Heart left ventricle (tissue), 16 donors: ENCODE results near the gene PIAS2. TPM values are rescaled to one million over a fixed set of nuclear protein-coding genes. Genes with fewer than 3 reads are reported as not detected.

Experiments used
- ATAC-seq, 4 donors: fragments of 200-7000 bp; cut with Tn5 transposase; one replicate each; pipeline ENCODE4 v1.9.1; 2020 to 2022; ENCODE audit warnings: moderate library complexity in 4 of 4, mild to moderate bottlenecking in 3 of 4, moderate number of reproducible peaks in 1 of 4
- DNase-seq, 5 donors: peaks; one replicate each; pipeline ENCODE4 v3.0.0-alpha.2; 2020
- H3K27ac ChIP-seq, 12 donors: fragments of 200-600 bp; sonication (generic) in 4 of 12; one replicate each; pipeline versions ENCODE4 v1.5.0 to v1.8.0; 2016 to 2022; ENCODE audit warnings: mild to moderate bottlenecking in 2 of 12
- H3K27me3 ChIP-seq, 9 donors: fragments of 200-600 bp; sonication (generic) in 2 of 9; one replicate each; pipeline versions ENCODE4 v1.5.1 to v1.8.0; 2016 to 2022; ENCODE audit warnings: mild to moderate bottlenecking in 3 of 9
- H3K36me3 ChIP-seq, 9 donors: fragments of 200-600 bp; sonication (generic) in 2 of 9; one replicate each; pipeline versions ENCODE4 v1.5.0 to v1.8.0; 2018 to 2022; ENCODE audit warnings: mild to moderate bottlenecking in 2 of 9
- H3K4me1 ChIP-seq, 12 donors: fragments of 200-600 bp; sonication (generic) in 4 of 12; one replicate each; pipeline versions ENCODE4 v1.5.0 to v1.8.0; 2016 to 2022; ENCODE audit warnings: mild to moderate bottlenecking in 3 of 12
- H3K4me3 ChIP-seq, 12 donors: fragments of 200-600 bp; sonication (generic) in 4 of 12; one replicate each; pipeline versions ENCODE4 v1.5.0 to v1.8.0; 2017 to 2022; ENCODE audit warnings: mild to moderate bottlenecking in 9 of 12, moderate library complexity in 4 of 12
- H3K9me3 ChIP-seq, 12 donors: fragments of 200-600 bp; sonication (generic) in 4 of 12; one replicate each; pipeline versions ENCODE4 v1.5.0 to v1.8.0; 2016 to 2022; ENCODE audit warnings: mild to moderate bottlenecking in 1 of 12
- POLR2A ChIP-seq, 2 donors: fragments of 450-650 bp; IDR thresholded peaks; one replicate each; pipeline ENCODE4 v1.6.1; 2017; ENCODE audit warnings: antibody characterized with exemption in 2 of 2, mild to moderate bottlenecking in 2 of 2, moderate library complexity in 2 of 2
- WGBS, 4 donors: extraction: QIAGEN DNeasy Blood & Tissue Kit in 2 of 4; methylation state at CpG; one replicate each; pipeline versions ENCODE4 v1.1.5 to v1.1.7; 2013 to 2018; 5-methylcytosine and 5-hydroxymethylcytosine counted together
- intact Hi-C, 10 donors: fragments of 100-400 bp; cut with DNase I; formaldehyde crosslinking; loops; one replicate each; pipeline versions ENCODE4 v1.11.1 to v1.14.2; 2022
- polyA plus RNA-seq, 2 donors: library from polyadenylated mRNA; stranded (reverse); fragments of 200-250 nt; gene quantifications; one replicate each; pipeline ENCODE4 v1.2.3, GENCODE V29; 2013
- total RNA-seq, 9 donors: library from RNA; depleted of rRNA in 2 of 9; stranded (reverse); fragments of >200 nt in 2 of 9; fragmentation: NEBNext Ultra II Directional in 3 of 9; extraction: Animal tissue kit (Norgen Biotek cat#: 25700) in 3 of 9; gene quantifications; one replicate each; pipeline versions ENCODE4 v1.1.0 to v1.2.4, GENCODE V29; 2016 to 2023
- TF ChIP-seq, protein P1 (sequence below), 12 donors: fragments of 200-600 bp; sonication (generic) in 4 of 12; IDR thresholded peaks; one replicate each; pipeline versions ENCODE4 v1.5.0 to v1.8.0; 2018 to 2022; ENCODE audit warnings: antibody characterized with exemption in 12 of 12, mild to moderate bottlenecking in 5 of 12
- donor health status: ischemic (EF 13 %, LVEDD 7.1; RV severe dilation, severe dysfunction).
- donor health status: healthy with polysubstance abuse.
- donor health status: DM: no; HTN: yes; CAD: no.
- donor health status: DM: no; HTN: no; CAD: no.
- donor health status: ischemic (EF 25% LVEDD 6.9; RV normal size, moderate dysfunction).
- donor health status: ischemic (EF 25% LVEDD 5.7; RV mildly dilated, moderate dysfunction).
- donor health status: healthy.
- donor health status: DM: yes; HTN: yes; CAD: no.
- donor health status: ischemic (EF 35%, LVEDD 5.7; RV mildly dilated, moderate dysfunction).
- donor health status: nonischemic (EF 11% LVEDD 7.7; RV severe dilation, severe dysfunction).
- donor health status: DM: yes; HTN: yes; CAD: no.
- donor health status: PGD.
- donor health status: ischemic (EF 29% LVEDD 5.4; RV normal size, mild dysfunction).
- donor health status: nonischemic (EF 23%, LVEDD 6.1; RV moderate dilation, normal function).

The PIAS2 gene
- total and polyA plus RNA-seq, 11 donors: 5.4 to 40.7 (median 30.9) TPM

DNA sequence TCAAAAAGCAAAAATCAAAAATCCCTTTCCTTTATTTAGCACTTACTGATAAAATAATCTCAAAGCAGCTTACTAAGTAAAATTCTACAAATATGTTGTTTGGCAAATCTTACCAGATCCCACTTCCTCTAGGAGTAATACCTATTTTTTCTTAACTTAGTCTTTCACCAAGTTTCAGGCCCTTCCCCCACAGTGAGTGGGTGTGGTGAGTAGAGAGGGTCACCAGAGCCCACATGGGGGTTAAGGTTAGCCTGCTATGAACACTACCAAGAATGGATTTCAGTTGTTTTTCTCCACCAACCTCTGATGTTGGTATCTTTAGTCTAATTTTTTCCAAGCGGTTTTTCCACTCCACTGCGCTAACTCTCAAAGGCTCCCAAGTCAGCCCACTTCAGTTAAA lies 23.2 kb downstream of the PIAS2 start:
- DNase-seq (no peak), ATAC-seq (no peak)
- Histone ChIP-seq H3K27ac (no peak overlapping the region), H3K4me1 (peaks cover 0 to 16% (median 4%) of the 10 kb centered on the region in 12 donors), H3K4me3 (no peak overlapping the region), H3K9me3 (peaks cover 0 to 10% (median 5%) of the 10 kb centered on the region in 12 donors), H3K27me3 (no peaks in the 10 kb centered on the region), H3K36me3 (peaks cover 0 to 18% (median 13%) of the 10 kb centered on the region in 9 donors)
- WGBS, 4 donors: 96 to 99% (median 97%) methylated on average over 2 of the region's 2 CpGs
- intact Hi-C loops: no loop called here
- no peak for TF ChIP-seq POLR2A (IDR thresholded peaks at IDR 0.05)

DNA sequence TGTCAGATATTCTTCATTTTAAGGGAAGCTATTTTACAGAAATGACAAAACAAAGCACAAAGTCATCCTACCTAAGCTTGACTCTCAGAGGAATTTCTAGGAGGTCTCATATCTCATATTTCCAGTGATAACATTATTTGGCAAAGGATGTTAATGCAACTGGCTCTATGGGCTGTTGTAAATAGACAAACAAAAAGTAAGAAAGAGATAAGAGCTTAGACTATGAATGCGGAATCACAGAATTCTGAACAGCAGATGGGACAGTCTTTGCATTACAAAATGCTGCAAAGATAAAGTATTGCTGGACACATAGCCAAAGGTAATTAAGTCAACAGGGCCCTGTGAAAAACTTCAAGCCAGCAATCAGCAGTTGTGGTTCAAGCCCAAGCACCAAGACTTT lies 23.9 kb downstream of the PIAS2 start:
- ATAC-seq: no peak
- no peak for DNase-seq
- WGBS, 4 donors: 75 to 94% (median 82%) methylated on average over 1 of the region's 1 CpG
- Histone ChIP-seq H3K4me1 (peaks cover 0 to 16% (median 4%) of the 10 kb centered on the region in 12 donors), H3K9me3 (peaks cover 0 to 18% (median 12%) of the 10 kb centered on the region in 12 donors), H3K27ac (no peak overlapping the region), H3K4me3 (no peak overlapping the region), H3K36me3 (peaks cover 0 to 25% (median 15%) of the 10 kb centered on the region in 9 donors), H3K27me3 (no peaks in the 10 kb centered on the region)
- TF ChIP-seq POLR2A (IDR thresholded peaks at IDR 0.05): no peak
- TF ChIP-seq, protein P1, sequence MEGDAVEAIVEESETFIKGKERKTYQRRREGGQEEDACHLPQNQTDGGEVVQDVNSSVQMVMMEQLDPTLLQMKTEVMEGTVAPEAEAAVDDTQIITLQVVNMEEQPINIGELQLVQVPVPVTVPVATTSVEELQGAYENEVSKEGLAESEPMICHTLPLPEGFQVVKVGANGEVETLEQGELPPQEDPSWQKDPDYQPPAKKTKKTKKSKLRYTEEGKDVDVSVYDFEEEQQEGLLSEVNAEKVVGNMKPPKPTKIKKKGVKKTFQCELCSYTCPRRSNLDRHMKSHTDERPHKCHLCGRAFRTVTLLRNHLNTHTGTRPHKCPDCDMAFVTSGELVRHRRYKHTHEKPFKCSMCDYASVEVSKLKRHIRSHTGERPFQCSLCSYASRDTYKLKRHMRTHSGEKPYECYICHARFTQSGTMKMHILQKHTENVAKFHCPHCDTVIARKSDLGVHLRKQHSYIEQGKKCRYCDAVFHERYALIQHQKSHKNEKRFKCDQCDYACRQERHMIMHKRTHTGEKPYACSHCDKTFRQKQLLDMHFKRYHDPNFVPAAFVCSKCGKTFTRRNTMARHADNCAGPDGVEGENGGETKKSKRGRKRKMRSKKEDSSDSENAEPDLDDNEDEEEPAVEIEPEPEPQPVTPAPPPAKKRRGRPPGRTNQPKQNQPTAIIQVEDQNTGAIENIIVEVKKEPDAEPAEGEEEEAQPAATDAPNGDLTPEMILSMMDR (IDR thresholded peaks at IDR 0.05): no peak
- intact Hi-C loops: no loop called here

DNA sequence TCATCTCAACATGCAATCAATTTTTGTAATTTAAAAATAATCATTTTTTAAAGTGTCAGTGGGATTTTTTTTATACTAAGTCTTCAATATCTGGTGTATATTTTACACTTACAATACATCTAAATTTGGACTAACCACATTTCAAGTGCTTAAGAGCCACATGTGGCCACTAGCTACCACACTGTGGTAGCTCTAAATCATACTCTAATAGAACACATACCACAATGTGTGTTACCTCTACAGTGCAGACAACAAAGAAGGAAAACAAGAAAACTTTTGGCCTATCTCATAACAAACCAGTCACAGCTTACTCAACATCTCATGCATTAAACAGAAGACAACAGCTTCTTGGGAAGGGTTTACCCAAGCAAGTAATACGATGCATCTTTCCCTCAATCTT lies 24.5 kb downstream of the PIAS2 start:
- intact Hi-C loops: no loop called here
- Histone ChIP-seq H3K27me3 (no peaks in the 10 kb centered on the region), H3K36me3 (peaks cover 0 to 28% (median 17%) of the 10 kb centered on the region in 9 donors), H3K27ac (no peak overlapping the region), H3K4me3 (no peak overlapping the region), H3K9me3 (peaks cover 0 to 23% (median 14%) of the 10 kb centered on the region in 12 donors), H3K4me1 (peaks cover 0 to 16% (median 4%) of the 10 kb centered on the region in 12 donors)
- ATAC-seq: no peak
- 95 to 99% (median 96%) methylated on average over 1 of the region's 1 CpG for WGBS, 4 donors
- TF ChIP-seq POLR2A (IDR thresholded peaks at IDR 0.05): no peak
- TF ChIP-seq, protein P1 (IDR thresholded peaks at IDR 0.05): no peak
- no peak for DNase-seq

DNA sequence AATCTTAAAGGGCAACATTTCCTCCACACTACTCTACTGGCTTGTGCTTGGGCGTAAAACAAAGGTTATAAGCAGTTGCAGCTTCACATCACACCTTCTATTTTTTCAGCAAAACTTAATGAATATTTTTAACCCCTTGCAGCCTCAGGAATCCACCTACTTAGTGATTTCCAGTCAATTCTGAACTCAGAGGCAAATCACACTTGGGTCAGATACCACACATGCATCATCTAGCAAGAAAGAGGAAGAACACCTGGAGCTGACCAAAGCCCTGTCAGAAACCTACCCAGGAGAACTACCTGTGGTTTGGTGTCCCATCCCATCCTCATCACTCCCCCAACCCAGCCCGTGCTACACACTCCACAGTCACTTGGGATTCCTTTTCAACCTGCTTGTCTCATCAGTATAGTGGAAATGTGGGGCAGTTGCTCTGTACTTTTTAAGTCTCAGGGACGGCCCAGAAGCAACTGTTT lies 25.5 kb downstream of the PIAS2 start:
- ATAC-seq (no peak), DNase-seq (no peak)
- intact Hi-C loops: no loop called here
- no peak overlapping the region for H3K4me3 ChIP-seq
- H3K27ac ChIP-seq: no peak overlapping the region
- WGBS, 4 donors: 72 to 78% (median 75%) methylated on average over 3 of the region's 3 CpGs
- H3K9me3 ChIP-seq: peaks cover 0 to 29% (median 14%) of the 10 kb centered on the region in 12 donors
- peaks cover 0 to 12% (median 4%) of the 10 kb centered on the region in 12 donors for H3K4me1 ChIP-seq
- no peak for TF ChIP-seq POLR2A (IDR thresholded peaks at IDR 0.05)
- TF ChIP-seq, protein P1 (IDR thresholded peaks at IDR 0.05): no peak
- H3K27me3 ChIP-seq: no peaks in the 10 kb centered on the region
- peaks cover 0 to 28% (median 17%) of the 10 kb centered on the region in 9 donors for H3K36me3 ChIP-seq

DNA sequence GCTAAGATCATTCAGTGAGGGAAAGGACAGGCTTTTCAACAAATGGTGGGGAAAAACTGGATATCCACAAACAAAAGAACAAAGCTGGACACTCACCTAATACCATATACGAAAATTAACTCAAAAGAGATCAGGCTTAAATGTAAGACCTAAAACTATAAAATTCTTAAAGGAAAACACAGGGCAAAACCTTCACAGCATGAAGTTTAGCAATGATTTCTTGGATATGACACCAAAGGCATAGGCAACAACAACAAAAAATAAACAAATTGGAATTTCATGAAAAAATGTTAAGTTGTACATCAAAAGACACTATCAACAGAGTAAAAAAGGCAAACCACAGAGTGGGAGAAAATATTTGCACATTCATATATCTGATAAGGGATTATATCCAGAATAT lies 28.3 kb downstream of the PIAS2 start:
- peaks cover 0 to 29% (median 14%) of the 10 kb centered on the region in 12 donors for H3K9me3 ChIP-seq
- no peak overlapping the region for H3K27ac ChIP-seq
- intact Hi-C loops: no loop called here
- DNase-seq (no peak), ATAC-seq (no peak)
- peaks cover 0 to 12% (median 0%) of the 10 kb centered on the region in 12 donors for H3K4me1 ChIP-seq
- no peak for TF ChIP-seq POLR2A (IDR thresholded peaks at IDR 0.05)
- TF ChIP-seq, protein P1 (IDR thresholded peaks at IDR 0.05): no peak
- H3K36me3 ChIP-seq: peaks cover 0 to 28% (median 17%) of the 10 kb centered on the region in 9 donors
- H3K4me3 ChIP-seq: no peak overlapping the region
- 94 to 97% (median 96%) methylated on average over 1 of the region's 1 CpG for WGBS, 4 donors
- no peaks in the 10 kb centered on the region for H3K27me3 ChIP-seq
